HCT116 (cell line): ENCODE data around the gene NSUN4. TPM values are rescaled to one million over a fixed set of nuclear protein-coding genes. Genes with fewer than 3 reads are reported as not detected.
A peak's percentile ranks its signal among the peaks of the same experiment; 100 is the strongest.
"Not testable (repeated sequence)": the region's sequence is repeated elsewhere in the genome, so short reads cannot be mapped to it uniquely, and the experiment has no call there.

Experiments used
- ATAC-seq: fragments of 200-7000 bp; cut with Tn5 transposase; 2 replicates; pipeline ENCODE4 v1.9.1; 2020; ENCODE audit warnings: mild to moderate bottlenecking, moderate library complexity
- BruUV-seq: library from RNA; stranded (reverse); fragments of 400-500 nt; replicated peaks from 2 replicates; lab custom pipeline; 2021; lab: Mats Ljungman, UMichigan
- CTCF ChIA-PET: fragments of 300-600 bp; sonication (Branson Sonifier 250); formaldehyde crosslinking; loops from one replicate; lab custom pipeline; 2021; ENCODE audit warnings: antibody characterized with exemption; lab: Charles Lee
- POLR2A ChIA-PET: fragments of 300-600, 350-600 bp; sonication (Branson Sonifier 250); formaldehyde crosslinking; loops from one replicate; lab custom pipeline; 2021; ENCODE audit warnings: antibody characterized with exemption; lab: Charles Lee
- RAD21 ChIA-PET, 2 experiments: fragments of 300-600 bp; sonication (Branson Sonifier 250); formaldehyde crosslinking; loops; one replicate each; lab custom pipeline; 2023; ENCODE audit warnings: low total read pairs in 2 of 2; ENCODE audit not compliant: uncharacterized antibody in 2 of 2, unreplicated experiment in 2 of 2, low non-redundant PET in 1 of 2; lab: Charles Lee
- DNase-seq: peaks from one replicate; pipeline ENCODE4 v3.0.0-alpha.2; 2010; ENCODE audit warnings: low read depth, low spot score
- H2AFZ ChIP-seq: fragments of 200-600 bp; shearing (Covaris generic), sonication (generic); 2 replicates; pipeline ENCODE4 v1.6.1; 2017; ENCODE audit warnings: low read depth, mixed run types, mixed read lengths, antibody characterized with exemption, low read length; ENCODE audit not compliant: poor library complexity, severe bottlenecking
- H3K27ac ChIP-seq: 2 replicates; pipeline ENCODE4 v1.5.1; 2012; ENCODE audit warnings: low read depth, low read length
- H3K27me3 ChIP-seq: fragments of 200-600 bp; sonication (generic); 2 replicates; pipeline ENCODE4 v1.6.1; 2016; ENCODE audit warnings: mixed run types, low read length, mixed read lengths; ENCODE audit not compliant: insufficient read depth
- H3K36me3 ChIP-seq, 2 experiments: fragments of 200-500 bp in 1 of 2; fragments of 200-600 bp in 1 of 2; sonication (Bioruptor generic) in 1 of 2; sonication (generic) in 1 of 2; 2 replicates each; pipeline versions ENCODE4 v1.5.1 to v1.6.1; 2014 to 2016; ENCODE audit warnings: low read length in 2 of 2, inconsistent platforms in 1 of 2, mixed read lengths in 1 of 2, mixed run types in 1 of 2; ENCODE audit not compliant: insufficient read depth in 2 of 2, control insufficient read depth in 1 of 2
- H3K4me1 ChIP-seq, 2 experiments: fragments of 200-600 bp in 1 of 2; sonication (generic) in 1 of 2; 2 replicates each; pipeline versions ENCODE4 v1.5.1 to v1.6.1; 2012 to 2017; ENCODE audit warnings: low read length in 2 of 2, inconsistent platforms in 1 of 2, mild to moderate bottlenecking in 1 of 2, mixed read lengths in 1 of 2, mixed run types in 1 of 2, moderate library complexity in 1 of 2; ENCODE audit not compliant: insufficient read depth in 2 of 2, control insufficient read depth in 1 of 2
- H3K4me2 ChIP-seq: fragments of 200-600 bp; sonication (generic); 2 replicates; pipeline ENCODE4 v1.6.1; 2017; ENCODE audit warnings: mixed run types, low read length, mixed read lengths
- H3K4me3 ChIP-seq, 2 experiments: fragments of 200-600 bp in 1 of 2; sonication (generic) in 1 of 2; replicated peaks in 1 of 2; 2 replicates each; pipeline ENCODE4 v1.5.1; 2011 to 2016; ENCODE audit warnings: low read length in 2 of 2, control low read depth in 1 of 2, low read depth in 1 of 2, mild to moderate bottlenecking in 1 of 2, mixed read lengths in 1 of 2, mixed run types in 1 of 2
- H3K79me2 ChIP-seq: fragments of 200-600 bp; sonication (generic); 2 replicates; pipeline ENCODE4 v1.6.1; 2017; ENCODE audit warnings: mild to moderate bottlenecking, mixed run types, low read length, moderate library complexity, mixed read lengths; ENCODE audit not compliant: insufficient read depth
- H3K9ac ChIP-seq: fragments of 200-600 bp; sonication (generic); 2 replicates; pipeline ENCODE4 v1.6.1; 2016; ENCODE audit warnings: low read length, mixed read lengths
- H3K9me2 ChIP-seq: fragments of 200-600 bp; sonication (generic), shearing (Covaris generic); 2 replicates; pipeline ENCODE4 v1.6.1; 2017; ENCODE audit warnings: mixed run types, mild to moderate bottlenecking, moderate library complexity; ENCODE audit not compliant: insufficient read depth
- H3K9me3 ChIP-seq, 2 experiments: fragments of 200-500 bp in 1 of 2; fragments of 200-600 bp in 1 of 2; sonication (Bioruptor generic) in 1 of 2; sonication (generic) in 1 of 2; 2 replicates each; pipeline ENCODE4 v1.6.1; 2014 to 2017; ENCODE audit warnings: low read length in 2 of 2, mixed read lengths in 2 of 2, inconsistent platforms in 1 of 2, low read depth in 1 of 2, mild to moderate bottlenecking in 1 of 2, mixed run types in 1 of 2, moderate library complexity in 1 of 2; ENCODE audit not compliant: control insufficient read depth in 1 of 2, insufficient read depth in 1 of 2
- H4K20me1 ChIP-seq: fragments of 200-600 bp; sonication (generic), shearing (Covaris generic); 2 replicates; pipeline ENCODE4 v1.6.1; 2017; ENCODE audit warnings: mixed run types, mild to moderate bottlenecking, moderate library complexity; ENCODE audit not compliant: insufficient read depth
- MAX ChIP-seq: IDR thresholded peaks from 2 replicates; pipeline ENCODE4 v1.6.1; 2012
- ZBTB33 ChIP-seq: IDR thresholded peaks from 2 replicates; pipeline ENCODE4 v1.6.1; 2011; ENCODE audit warnings: mild to moderate bottlenecking, low read length, moderate library complexity; ENCODE audit not compliant: insufficient replicate concordance; ENCODE audit errors: extremely low read depth
- intact Hi-C: fragments of 100-400 bp; cut with micrococcal nuclease; formaldehyde crosslinking; loops from 2 replicates; pipeline ENCODE4 v1.10.0; 2022
- total RNA-seq: library from RNA; stranded (reverse); gene quantifications from one replicate; pipeline ENCODE4 v1.2.1, GENCODE V29; 2021; ENCODE audit not compliant: unreplicated experiment
- TF ChIP-seq, protein P1 (sequence below), 3 experiments: fragments of 200-600 bp in 1 of 3; sonication (generic) in 1 of 3; IDR thresholded peaks in 2 of 3; conservative IDR thresholded peaks in 1 of 3; 2 replicates each; pipeline ENCODE4 v1.5.1; 2012 to 2017; ENCODE audit warnings: low read depth in 2 of 3, low read length in 2 of 3, antibody characterized with exemption in 1 of 3, borderline replicate concordance in 1 of 3, control low read depth in 1 of 3, mild to moderate bottlenecking in 1 of 3, mixed read lengths in 1 of 3, mixed run types in 1 of 3, moderate library complexity in 1 of 3; ENCODE audit not compliant: insufficient read depth in 1 of 3

Gene NSUN4
- total RNA-seq, 1 experiment from 2014 or later = 27.8 TPM

- CTCF ChIA-PET = no interaction called here
- ATAC-seq (peak; percentile 61), DNase-seq (no peak)
- POLR2A ChIA-PET = no interaction called here
- RAD21 ChIA-PET = no interaction called here
- intact Hi-C loops = no loop called here
- BruUV-seq = no TSS peak
- no peaks in the 10 kb centered on the region for H3K4me1 ChIP-seq
- no peak overlapping the region for H3K9ac ChIP-seq
- H3K9me2 ChIP-seq = no peaks in the 10 kb centered on the region
- H3K4me2 ChIP-seq = no peak overlapping the region
- TF ChIP-seq MAX = no peak
- TF ChIP-seq, protein P1, sequence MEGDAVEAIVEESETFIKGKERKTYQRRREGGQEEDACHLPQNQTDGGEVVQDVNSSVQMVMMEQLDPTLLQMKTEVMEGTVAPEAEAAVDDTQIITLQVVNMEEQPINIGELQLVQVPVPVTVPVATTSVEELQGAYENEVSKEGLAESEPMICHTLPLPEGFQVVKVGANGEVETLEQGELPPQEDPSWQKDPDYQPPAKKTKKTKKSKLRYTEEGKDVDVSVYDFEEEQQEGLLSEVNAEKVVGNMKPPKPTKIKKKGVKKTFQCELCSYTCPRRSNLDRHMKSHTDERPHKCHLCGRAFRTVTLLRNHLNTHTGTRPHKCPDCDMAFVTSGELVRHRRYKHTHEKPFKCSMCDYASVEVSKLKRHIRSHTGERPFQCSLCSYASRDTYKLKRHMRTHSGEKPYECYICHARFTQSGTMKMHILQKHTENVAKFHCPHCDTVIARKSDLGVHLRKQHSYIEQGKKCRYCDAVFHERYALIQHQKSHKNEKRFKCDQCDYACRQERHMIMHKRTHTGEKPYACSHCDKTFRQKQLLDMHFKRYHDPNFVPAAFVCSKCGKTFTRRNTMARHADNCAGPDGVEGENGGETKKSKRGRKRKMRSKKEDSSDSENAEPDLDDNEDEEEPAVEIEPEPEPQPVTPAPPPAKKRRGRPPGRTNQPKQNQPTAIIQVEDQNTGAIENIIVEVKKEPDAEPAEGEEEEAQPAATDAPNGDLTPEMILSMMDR (IDR thresholded peaks at IDR 0.05 in 2 of 3, conservative IDR thresholded peaks at IDR 0.05 in 1 of 3; ENCODE audit: borderline replicate concordance in 1 of 3, insufficient read depth in 1 of 3, low read depth in 2 of 3, low read length in 2 of 3) = peak in 2 of 3 experiments; percentile 14 to 21; a peak in 3 of 6 replicates
- TF ChIP-seq ZBTB33 = no peak
- peaks cover 15 to 26% of the 10 kb centered on the region in 2 experiments; a peak in 3 of 4 replicates for H3K36me3 ChIP-seq
- H3K27me3 ChIP-seq = no peaks in the 10 kb centered on the region
- no peaks in the 10 kb centered on the region for H3K79me2 ChIP-seq
- H2AFZ ChIP-seq = no peak overlapping the region
- no peak overlapping the region for H3K4me3 ChIP-seq
- H3K9me3 ChIP-seq = no peaks in the 10 kb centered on the region
- H4K20me1 ChIP-seq = no peaks in the 10 kb centered on the region
- H3K27ac ChIP-seq = no peak overlapping the region
These were observed 26.5 kb downstream of the NSUN4 start for GRCh38 chr1:46367072-46367471.

- peaks cover 9 to 21% of the 10 kb centered on the region in 2 experiments; a peak in 3 of 4 replicates for H3K36me3 ChIP-seq
- intact Hi-C loops, ATAC-seq, H3K4me1 ChIP-seq, H3K4me2 ChIP-seq, RAD21 ChIA-PET, H3K79me2 ChIP-seq, H4K20me1 ChIP-seq, H3K9ac ChIP-seq, H3K9me3 ChIP-seq, CTCF ChIA-PET, H3K27me3 ChIP-seq, DNase-seq, H3K4me3 ChIP-seq, H2AFZ ChIP-seq, POLR2A ChIA-PET, H3K27ac ChIP-seq, BruUV-seq, H3K9me2 ChIP-seq: not testable (repeated sequence)
These were observed 27.1 kb downstream of the NSUN4 start for GRCh38 chr1:46367701-46368100.
